ENCODE results near the gene SH3BGRL2. TPM values are rescaled to one million over a fixed set of nuclear protein-coding genes. Genes with fewer than 3 reads are reported as not detected.

SH3BGRL2 gene
- total RNA-seq: 0.09 and 0.11 TPM in 2 replicates

GRCh38 chr6:79630883-79631692, at the start of gene SH3BGRL2:
Gene SH3BGRL2, plus strand, starts transcription at chr6:79631329. Its CDS starts 133 bp downstream, at chr6:79631462.
- intact Hi-C loops (cut with micrococcal nuclease): no loop called here

- intact Hi-C loops (cut with micrococcal nuclease): no loop called here
These were observed 46.8 kb upstream of the SH3BGRL2 start for GRCh38 chr6:79584332-79584731.

- intact Hi-C loops (cut with micrococcal nuclease): no loop called here
These were observed 44.6 kb upstream of the SH3BGRL2 start for GRCh38 chr6:79586548-79586947.

- intact Hi-C loops (cut with micrococcal nuclease): no loop called here
These were observed 41.4 kb upstream of the SH3BGRL2 start for GRCh38 chr6:79589701-79590100.

- intact Hi-C loops (cut with micrococcal nuclease): no loop called here
These were observed 34.0 kb upstream of the SH3BGRL2 start for GRCh38 chr6:79597155-79597554.

- intact Hi-C loops (cut with micrococcal nuclease): no loop called here
These were observed 33.1 kb upstream of the SH3BGRL2 start for GRCh38 chr6:79598012-79598411.

- intact Hi-C loops (cut with micrococcal nuclease): no loop called here
These were observed 31.3 kb upstream of the SH3BGRL2 start for GRCh38 chr6:79599725-79600259.

GRCh38 chr6:79600313-79600712, 30.8 kb upstream of the SH3BGRL2 start:
- intact Hi-C loops (cut with micrococcal nuclease): no loop called here

- intact Hi-C loops (cut with micrococcal nuclease): no loop called here
These were observed 30.1 kb upstream of the SH3BGRL2 start for GRCh38 chr6:79600812-79601609.

- intact Hi-C loops (cut with micrococcal nuclease): no loop called here
These were observed 28.3 kb upstream of the SH3BGRL2 start for GRCh38 chr6:79602859-79603258.

GRCh38 chr6:79604583-79605037, 26.5 kb upstream of the SH3BGRL2 start:
- intact Hi-C loops (cut with micrococcal nuclease): no loop called here

GRCh38 chr6:79605061-79605460, 26.1 kb upstream of the SH3BGRL2 start:
- intact Hi-C loops (cut with micrococcal nuclease): no loop called here

- intact Hi-C loops (cut with micrococcal nuclease): no loop called here
These were observed 25.0 kb upstream of the SH3BGRL2 start for GRCh38 chr6:79605968-79606764.

- intact Hi-C loops (cut with micrococcal nuclease): no loop called here
These were observed 24.1 kb upstream of the SH3BGRL2 start for GRCh38 chr6:79607000-79607399.

GRCh38 chr6:79608334-79609224, 22.6 kb upstream of the SH3BGRL2 start:
- intact Hi-C loops (cut with micrococcal nuclease): no loop called here

- intact Hi-C loops (cut with micrococcal nuclease): no loop called here
These were observed 21.9 kb upstream of the SH3BGRL2 start for GRCh38 chr6:79609225-79609595.

- intact Hi-C loops (cut with micrococcal nuclease): no loop called here
These were observed 20.7 kb upstream of the SH3BGRL2 start for GRCh38 chr6:79610306-79611009.

GRCh38 chr6:79612457-79612856, 18.7 kb upstream of the SH3BGRL2 start:
- intact Hi-C loops (cut with micrococcal nuclease): no loop called here

GRCh38 chr6:79612918-79613317, 18.2 kb upstream of the SH3BGRL2 start:
- intact Hi-C loops (cut with micrococcal nuclease): no loop called here

GRCh38 chr6:79613912-79614311, 17.2 kb upstream of the SH3BGRL2 start:
- intact Hi-C loops (cut with micrococcal nuclease): no loop called here
